HepG2 (cell line): Measurements from ENCODE around the gene LSS. TPM values are rescaled to one million over a fixed set of nuclear protein-coding genes. Genes with fewer than 3 reads are reported as not detected.
A peak's percentile ranks its signal among the peaks of the same experiment; 100 is the strongest.

Experiments
- AHR ChIP-seq: IDR thresholded peaks from 2 replicates; pipeline ENCODE4 v1.6.1; 2018; ENCODE audit warnings: missing genetic modification reagents, missing compliant biosample characterization
- DZIP1 ChIP-seq: sonication (generic); formaldehyde crosslinking; IDR thresholded peaks from 2 replicates; pipeline ENCODE4 v1.5.0; 2020; ENCODE audit warnings: mild to moderate bottlenecking, missing genetic modification reagents
- GMEB1 ChIP-seq: sonication (generic); formaldehyde crosslinking; IDR thresholded peaks from 2 replicates; pipeline ENCODE4 v1.5.1; 2020; ENCODE audit warnings: missing genetic modification reagents, mild to moderate bottlenecking, borderline replicate concordance
- KDM3A ChIP-seq: IDR thresholded peaks from 2 replicates; pipeline ENCODE4 v1.6.1; 2018; ENCODE audit warnings: low read depth, missing compliant biosample characterization
- LBX2 ChIP-seq: sonication (generic); formaldehyde crosslinking; IDR thresholded peaks from 2 replicates; pipeline ENCODE4 v1.5.0; 2020; ENCODE audit warnings: missing genetic modification reagents, mild to moderate bottlenecking, borderline replicate concordance
- MLX ChIP-seq: IDR thresholded peaks from 2 replicates; pipeline ENCODE4 v1.6.1; 2016
- MXD1 ChIP-seq: sonication (generic); formaldehyde crosslinking; IDR thresholded peaks from 2 replicates; pipeline ENCODE4 v1.4.0; 2020; ENCODE audit warnings: mild to moderate bottlenecking, missing genetic modification reagents
- NFYC ChIP-seq: IDR thresholded peaks from 2 replicates; pipeline ENCODE4 v1.6.1; 2016; ENCODE audit warnings: missing genetic modification reagents, missing compliant biosample characterization
- NR1H2 ChIP-seq: sonication (generic); formaldehyde crosslinking; IDR thresholded peaks from 2 replicates; pipeline ENCODE4 v1.8.1; 2022; ENCODE audit warnings: low read depth, missing genetic modification reagents, borderline replicate concordance
- PHF20 ChIP-seq: sonication (generic); formaldehyde crosslinking; IDR thresholded peaks from 2 replicates; pipeline ENCODE4 v1.5.0; 2020; ENCODE audit warnings: mild to moderate bottlenecking, missing genetic modification reagents
- POLR2AphosphoS5 ChIP-seq: IDR thresholded peaks from 2 replicates; pipeline ENCODE4 v1.6.1; 2012; ENCODE audit warnings: low read depth, low read length
- RAD21 ChIP-seq: fragments of 450-650 bp; formaldehyde crosslinking; IDR thresholded peaks from 2 replicates; pipeline ENCODE4 v1.5.0; 2020; ENCODE audit warnings: mild to moderate bottlenecking
- RAD51 ChIP-seq: fragments of 450-650 bp; IDR thresholded peaks from 2 replicates; pipeline ENCODE4 v1.6.1; 2016; ENCODE audit warnings: borderline replicate concordance
- ZBED4 ChIP-seq: sonication (generic); formaldehyde crosslinking; IDR thresholded peaks from 2 replicates; pipeline ENCODE4 v1.4.0; 2020; ENCODE audit warnings: missing genetic modification reagents, borderline replicate concordance
- ZNF598 ChIP-seq: sonication (generic); formaldehyde crosslinking; IDR thresholded peaks from 2 replicates; pipeline ENCODE4 v1.5.1; 2020; ENCODE audit warnings: mild to moderate bottlenecking, missing genetic modification reagents, borderline replicate concordance
- ZNF691 ChIP-seq: sonication (generic); formaldehyde crosslinking; IDR thresholded peaks from 2 replicates; pipeline ENCODE4 v1.4.0; 2020; ENCODE audit warnings: missing genetic modification reagents, low read depth, mild to moderate bottlenecking, borderline replicate concordance
- ZNF709 ChIP-seq: sonication (generic); formaldehyde crosslinking; IDR thresholded peaks from 2 replicates; pipeline ENCODE4 v1.5.0; 2020; ENCODE audit warnings: mild to moderate bottlenecking, missing genetic modification reagents
- polyA plus RNA-seq, 8 experiments: library from polyadenylated mRNA; depleted of rRNA in 3 of 8; stranded (reverse) in 7 of 8; unstranded in 1 of 8; fragments of >200 nt; fragmentation: Illumina TruSeq in 4 of 8; extraction: Trizol in 4 of 8; gene quantifications; 2 replicates each; pipeline versions ENCODE4 v1.2.1 to v1.2.3, GENCODE V29; 2011 to 2016; ENCODE audit warnings: low read depth in 4 of 8, missing spikeins in 1 of 8, mixed read lengths in 1 of 8; ENCODE audit not compliant: insufficient read depth in 1 of 8
- total RNA-seq, 5 experiments: library from RNA; depleted of rRNA; stranded (reverse); fragments of >200 nt; fragmentation: Illumina TruSeq; extraction: Trizol; gene quantifications; 2 replicates each; pipeline ENCODE4 v1.2.3, GENCODE V29; 2016; ENCODE audit warnings: low read depth in 1 of 5

Gene LSS
- total and polyA plus RNA-seq, 2 of the 13 experiments (the other 11 are each of a cell fraction or from before 2014, with no cell fraction given): 72.6 to 113 TPM

- TF ChIP-seq DZIP1 (CRISPR knock-in tag) (no peak), RAD21 (0 out of 2 replicates have a peak, but pooled peaks have one; percentile 9), MXD1 (CRISPR knock-in tag) (peak; percentile 88), ZNF709 (CRISPR knock-in tag) (no peak), RAD51 (no peak), GMEB1 (0 out of 2 replicates have a peak, but pooled peaks have one; percentile 54), POLR2AphosphoS5 (peak; percentile 75), NFYC (peak; percentile 85), ZNF598 (0 out of 2 replicates have a peak, but pooled peaks have one; percentile 42), ZBED4 (no peak), NR1H2 (CRISPR knock-in tag) (0 out of 2 replicates have a peak, but pooled peaks have one; percentile 62), LBX2 (0 out of 2 replicates have a peak, but pooled peaks have one; percentile 40), ZNF691 (CRISPR knock-in tag) (peak; percentile 58; the same call in 1 of the 2 replicates), MLX (CRISPR knock-in tag) (peak; percentile 53; the same call in 1 of the 2 replicates), PHF20 (peak; percentile 48; the same call in 1 of the 2 replicates), KDM3A (CRISPR knock-in tag) (0 out of 2 replicates have a peak, but pooled peaks have one; percentile 38), AHR (0 out of 2 replicates have a peak, but pooled peaks have one; percentile 19)
Measured at GRCh38 chr21:46228345-46229051, at the start of gene LSS (continued).
